Measurements from ENCODE around the gene ARAP3.
A peak's percentile ranks its signal among the peaks of the same experiment; 100 is the strongest.

The ARAP3 gene

DNA sequence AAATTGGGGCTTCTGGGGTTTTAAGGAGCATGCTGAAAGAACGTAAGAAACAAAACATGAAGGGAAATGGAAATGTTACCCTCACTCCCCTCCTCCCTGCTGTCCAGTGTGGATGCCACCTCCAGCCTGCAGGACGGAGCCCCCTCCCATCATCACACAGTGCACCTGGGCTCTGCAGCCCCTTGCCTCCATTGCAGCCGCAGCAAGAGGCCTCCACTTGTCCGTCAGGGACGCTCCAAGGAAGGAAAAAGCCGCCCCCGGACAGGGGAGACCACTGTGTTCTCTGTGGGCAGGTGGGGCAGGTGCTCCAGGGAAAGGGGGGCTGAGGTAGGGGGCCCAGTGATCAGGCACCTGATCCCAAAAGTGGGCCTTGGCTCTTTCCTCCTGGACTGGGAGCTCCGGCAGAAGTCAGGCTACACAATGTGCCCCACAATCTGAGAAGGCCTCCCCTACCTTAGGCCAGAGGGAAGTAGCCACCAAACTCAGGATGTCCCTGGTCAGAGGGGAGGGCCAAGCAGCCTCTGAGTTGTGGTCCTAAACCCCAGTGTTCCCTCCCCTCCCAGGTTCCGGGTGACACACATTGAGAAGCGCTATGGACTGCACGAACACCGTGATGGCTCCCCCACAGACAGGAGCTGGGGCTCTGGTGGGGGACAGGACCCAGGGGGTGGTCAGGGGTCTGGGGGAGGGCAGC is 42.5 kb downstream of the ARAP3 start:
- no peak for DNase-seq

DNA sequence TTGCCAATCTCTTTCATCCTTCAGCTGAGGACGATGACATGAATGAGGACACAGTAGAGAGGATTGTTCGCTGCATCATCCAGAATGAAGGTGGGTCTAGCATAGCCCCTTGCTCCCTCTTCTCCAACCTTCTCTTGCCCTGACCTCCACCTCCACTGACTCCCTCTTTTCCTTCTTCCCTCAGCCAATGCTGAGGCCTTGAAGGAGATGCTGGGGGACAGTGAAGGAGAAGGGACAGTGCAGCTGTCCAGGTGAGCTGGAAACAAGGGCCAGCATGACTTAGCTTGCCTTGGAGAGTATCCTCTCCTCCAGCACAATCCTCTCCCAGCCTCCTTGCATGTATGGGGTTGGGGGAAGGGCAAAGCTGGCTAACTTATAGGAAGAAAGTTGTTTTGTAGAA is 43.3 kb downstream of the ARAP3 start:
- DNase-seq: no peak

DNA sequence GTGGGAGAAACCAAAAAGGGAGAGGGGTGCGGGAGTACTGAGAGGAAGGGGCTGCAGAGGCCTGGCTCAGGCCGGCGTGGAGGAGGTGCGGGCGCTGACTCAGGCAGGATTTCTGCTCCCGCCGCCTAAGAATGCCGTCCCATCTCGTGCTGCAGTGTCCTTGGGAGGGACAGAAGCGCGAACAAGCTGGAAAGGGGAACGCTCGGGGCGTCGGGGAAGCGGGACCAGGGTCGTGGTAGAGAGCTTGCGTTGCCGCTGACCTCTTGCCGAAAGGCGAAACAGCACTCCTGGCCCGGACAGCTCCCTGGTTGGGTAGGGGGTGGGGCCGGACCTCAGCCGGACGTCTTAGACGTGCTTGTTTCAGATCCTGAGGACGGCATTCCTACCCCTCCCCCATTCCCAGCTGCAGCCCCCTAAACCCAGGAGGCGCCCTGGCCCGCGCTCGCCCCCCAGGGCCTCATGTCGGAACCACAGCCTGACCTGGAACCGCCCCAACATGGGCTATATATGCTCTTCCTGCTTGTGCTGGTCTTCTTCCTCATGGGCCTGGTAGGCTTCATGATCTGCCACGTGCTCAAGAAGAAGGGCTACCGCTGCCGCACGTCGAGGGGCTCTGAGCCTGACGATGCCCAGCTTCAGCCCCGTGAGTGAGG is 44.1 kb downstream of the ARAP3 start:
- DNase-seq: peak; percentile 77

DNA sequence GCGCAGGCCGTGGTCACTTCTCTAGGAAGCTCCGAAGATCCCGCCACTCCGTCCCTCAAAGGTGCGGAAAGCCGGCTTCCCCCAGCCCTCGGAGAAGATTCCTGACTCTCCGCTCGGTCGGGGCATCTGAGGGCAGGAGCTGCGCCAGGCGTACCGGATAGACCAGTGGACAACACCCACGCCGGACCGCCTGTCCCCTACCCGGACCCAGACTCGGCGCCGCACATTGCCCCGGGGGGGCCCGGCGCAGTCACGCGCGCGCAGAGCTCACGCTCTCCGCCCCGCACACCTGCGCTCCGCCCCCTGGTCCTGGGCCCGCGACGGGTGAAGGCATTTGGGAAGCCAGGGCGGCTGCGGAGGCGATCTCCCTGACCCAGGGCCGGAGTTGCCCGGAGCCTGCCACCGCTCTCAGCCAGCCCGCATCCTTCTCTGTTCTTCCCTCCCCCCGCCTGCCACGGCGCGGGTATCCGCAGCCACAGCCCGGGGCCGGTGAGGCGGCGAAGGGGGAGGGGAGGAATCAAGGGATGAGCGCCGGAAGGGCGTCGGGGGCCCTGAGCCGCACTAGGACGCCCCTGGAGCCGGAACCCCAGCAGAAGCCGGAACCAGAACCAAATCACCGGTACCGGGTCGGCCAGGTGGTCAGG is 44.8 kb downstream of the ARAP3 start:
- peak; percentile 63 for DNase-seq

DNA sequence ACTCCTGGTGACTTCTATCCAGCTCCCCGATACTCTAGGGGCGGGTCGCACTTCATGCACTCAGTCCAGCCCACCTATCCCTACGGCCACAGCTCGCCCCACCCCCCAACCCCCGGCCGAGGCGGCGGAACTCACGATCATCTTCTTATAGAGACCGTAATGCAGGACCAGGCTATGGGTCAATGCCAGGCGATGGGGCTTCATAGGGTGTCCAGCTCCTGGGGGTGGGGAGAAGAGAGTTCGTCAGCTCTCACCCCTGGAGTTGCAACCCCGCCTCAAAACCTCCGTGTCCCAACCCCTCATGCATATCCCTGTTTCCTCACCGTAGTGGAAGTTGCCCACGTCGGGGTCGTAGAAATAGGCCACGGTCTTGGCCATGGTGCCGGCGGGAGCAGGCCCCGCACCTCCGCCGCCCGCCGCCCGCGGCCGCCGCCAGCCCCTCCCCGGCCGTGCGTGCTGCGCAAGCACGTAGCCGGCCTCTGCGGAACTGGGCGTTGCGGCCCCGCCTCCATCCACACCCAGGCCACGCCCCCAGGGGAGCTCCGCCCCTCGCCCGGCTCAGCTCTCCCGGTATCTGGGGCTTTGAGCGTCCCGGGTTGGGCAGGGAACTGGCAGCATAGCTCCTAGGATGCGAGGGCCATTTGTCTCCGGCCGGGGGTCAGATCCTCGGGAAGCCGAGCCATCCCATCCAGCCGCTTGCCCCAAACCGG is 45.5 kb downstream of the ARAP3 start, which contains the start of the genes HDAC3 and RELL2:
HDAC3 (minus strand) TSS at position 437 of the 710 bp plus-strand sequence; CDS start at position 378, 59 bp downstream.
RELL2 (plus strand) TSS at position 585 of the 710 bp plus-strand sequence. CDS start 1,229 bp downstream, outside the sequence.
- DNase-seq: peak; percentile 97

DNA sequence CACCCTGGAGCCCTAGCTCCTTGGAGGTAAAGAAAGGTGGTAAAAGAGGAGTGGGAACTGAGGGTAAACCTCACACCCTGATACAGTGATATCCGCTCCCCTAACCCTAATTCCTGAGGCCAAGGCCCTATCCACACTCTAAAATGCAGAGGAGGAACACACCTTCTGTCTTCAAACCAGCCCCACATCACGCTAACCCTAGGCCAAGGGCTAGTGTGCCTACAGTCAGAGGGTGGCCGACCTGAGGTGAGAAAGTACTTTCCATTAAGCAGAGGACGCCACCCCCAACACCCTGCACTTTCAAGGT is 46.0 kb downstream of the ARAP3 start:
- DNase-seq: no peak

DNA sequence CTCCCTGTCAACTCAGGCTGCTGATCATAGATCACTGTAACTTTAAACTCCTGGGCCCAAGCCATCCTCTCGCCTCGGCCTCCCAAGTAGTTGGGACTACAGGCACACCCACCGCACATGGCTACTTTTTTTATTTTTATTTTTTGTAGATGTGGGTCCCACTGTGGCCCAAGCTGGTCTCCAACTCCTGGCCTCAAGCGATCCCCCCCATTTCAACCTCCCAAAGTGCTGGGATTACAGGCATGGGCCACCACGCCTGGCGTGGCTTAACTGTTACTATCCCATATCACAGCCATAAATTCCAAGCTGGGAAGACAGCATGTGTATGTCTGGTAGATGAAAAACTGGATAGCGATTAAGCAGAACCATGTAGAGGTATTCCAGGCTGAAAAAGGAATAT is 46.4 kb downstream of the ARAP3 start:
- no peak for DNase-seq

DNA sequence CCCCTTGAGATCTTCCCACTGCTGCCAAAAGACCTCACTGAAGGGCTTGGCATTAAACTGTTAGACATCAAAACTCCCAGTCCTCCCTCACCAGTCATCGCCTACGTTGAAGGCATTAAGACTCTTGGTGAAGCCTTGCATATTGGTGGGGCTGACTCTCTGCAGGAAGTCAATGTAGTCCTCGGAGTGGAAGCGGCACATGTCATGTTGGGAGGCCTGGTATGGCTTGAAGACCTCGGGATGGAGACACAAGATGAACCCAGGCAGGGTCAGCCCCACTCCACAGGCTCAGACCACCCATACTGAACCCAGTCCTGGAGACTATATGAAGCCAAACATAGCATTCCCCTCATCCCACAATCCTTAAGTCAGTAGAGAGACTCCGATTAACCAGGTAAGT is 47.3 kb downstream of the ARAP3 start:
- no peak for DNase-seq

DNA sequence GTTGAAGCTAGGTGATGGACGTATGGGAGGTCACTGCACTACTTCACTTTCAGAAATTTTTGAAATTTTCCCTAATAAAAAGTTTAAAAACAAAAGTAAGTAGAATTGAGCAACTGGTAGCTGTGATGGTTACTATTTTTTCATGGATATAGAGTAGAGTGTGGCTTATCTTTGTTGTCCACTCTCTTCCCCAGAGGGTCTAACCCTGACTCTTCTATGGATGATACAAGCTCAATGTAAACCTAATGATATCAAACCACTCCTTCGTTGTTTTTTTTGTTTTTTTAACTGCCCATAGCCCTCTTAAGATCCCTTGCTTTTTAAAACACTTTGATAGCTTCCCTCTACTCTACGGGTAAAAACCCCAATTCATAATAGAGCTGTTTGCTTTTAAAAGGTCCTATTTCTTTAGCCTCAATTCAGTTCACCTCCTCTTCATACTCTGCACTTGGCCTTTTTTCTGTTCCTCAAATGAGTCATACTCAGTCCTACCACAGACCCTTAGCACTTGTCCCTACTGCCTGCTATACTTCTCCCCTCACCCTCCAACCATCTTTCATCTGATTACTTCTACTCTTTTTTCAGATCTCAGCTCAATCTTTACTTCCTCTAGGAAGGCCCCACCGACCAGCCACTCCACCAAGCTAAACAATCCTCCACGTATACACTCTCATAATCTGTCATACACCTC is 48.0 kb downstream of the ARAP3 start:
- peak; percentile 45 for DNase-seq

DNA sequence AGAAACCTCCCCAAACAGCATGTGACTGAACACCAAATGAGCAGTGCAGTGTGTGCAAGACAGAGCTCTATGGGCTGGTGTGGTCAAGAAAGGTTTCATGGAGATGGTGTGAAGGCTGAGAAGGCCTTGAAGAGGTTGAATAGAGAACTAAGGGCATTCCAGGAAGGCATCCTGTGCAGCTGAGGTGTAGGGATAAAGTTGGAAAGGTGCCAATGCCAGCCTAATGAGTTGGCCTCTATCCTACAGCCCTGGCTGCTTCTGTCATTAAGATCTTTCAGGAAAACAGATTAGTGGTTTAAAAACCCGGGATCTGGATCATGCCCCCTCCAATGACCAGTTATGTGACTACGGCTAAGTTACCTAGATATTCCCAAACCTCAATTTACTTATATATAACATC is 49.4 kb downstream of the ARAP3 start:
- DNase-seq: no peak

DNA sequence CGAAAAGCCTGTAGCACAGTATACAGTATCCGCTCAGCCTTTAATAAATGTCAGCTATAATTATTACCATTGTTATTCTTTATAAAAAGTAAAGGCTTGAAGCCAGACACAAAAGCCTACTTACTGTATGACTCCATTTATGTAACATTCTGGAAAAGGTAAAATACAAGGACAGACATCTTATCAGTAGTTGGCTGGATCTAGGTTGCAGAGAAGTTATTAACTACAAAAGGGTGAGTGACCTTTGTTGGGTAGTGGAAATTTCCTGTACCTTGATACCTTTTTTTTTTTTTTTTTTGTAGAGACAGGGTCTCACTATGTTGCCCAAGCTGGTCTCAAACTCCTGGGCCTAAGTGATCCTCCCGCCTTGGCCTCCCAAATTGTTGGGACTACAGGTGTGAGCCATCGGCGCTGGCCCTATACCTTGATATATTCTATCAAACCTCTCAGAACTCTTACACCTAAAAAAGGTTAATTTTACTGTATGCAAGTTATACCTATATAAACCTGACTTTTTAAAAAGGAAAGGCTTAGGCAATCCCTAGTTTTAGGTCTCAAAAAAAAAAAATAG is 51.4 kb downstream of the ARAP3 start:
- DNase-seq: no peak

DNA sequence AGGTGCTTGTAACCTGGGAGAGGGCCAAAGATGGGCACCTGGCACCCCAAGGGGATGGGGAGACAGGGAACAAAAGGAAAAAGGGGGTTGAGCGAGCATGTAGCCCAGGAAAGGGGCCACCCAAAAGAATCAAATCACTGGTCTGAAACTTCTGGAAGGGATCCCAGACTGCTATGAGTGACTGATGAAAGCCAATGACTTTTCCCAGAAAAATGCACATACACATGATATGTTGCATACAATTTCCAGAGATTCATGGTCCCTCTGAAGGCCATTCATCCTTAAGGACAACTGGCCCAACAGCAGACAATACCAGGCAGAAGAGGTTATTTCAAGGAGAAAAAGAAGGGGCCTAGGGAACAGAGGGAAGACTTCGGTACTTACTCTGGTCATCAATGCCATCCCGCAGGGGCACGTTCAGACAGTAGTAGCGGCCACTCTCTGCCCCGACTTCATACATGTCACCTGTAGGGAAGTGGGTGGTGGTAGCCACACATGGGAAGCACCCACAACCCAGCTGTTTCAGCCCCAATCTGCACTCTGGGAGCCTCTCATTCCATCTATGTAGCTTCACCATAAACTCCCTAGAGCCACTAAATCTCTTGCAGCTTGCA is 53.7 kb downstream of the ARAP3 start:
- no peak for DNase-seq

DNA sequence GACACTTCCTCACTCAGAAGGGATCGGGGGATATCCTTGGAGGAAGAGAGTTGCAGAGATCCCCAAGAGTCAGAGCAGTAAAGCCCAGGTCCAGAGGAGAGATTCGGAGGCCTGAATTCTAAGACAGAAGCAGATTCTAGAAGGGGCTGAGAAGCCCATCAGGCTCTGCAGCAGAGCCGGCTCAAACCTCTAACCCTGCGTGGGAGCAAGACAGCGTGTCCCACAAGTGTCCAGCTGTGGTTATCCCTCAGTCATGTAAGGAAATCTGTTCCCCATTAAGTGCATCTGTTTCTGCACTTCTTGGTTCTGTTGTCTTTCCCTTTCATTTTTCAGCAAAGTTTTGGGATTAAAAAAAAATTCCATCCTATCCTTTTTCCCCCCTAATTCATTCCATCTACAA is 58.4 kb downstream of the ARAP3 start:
- no peak for DNase-seq

DNA sequence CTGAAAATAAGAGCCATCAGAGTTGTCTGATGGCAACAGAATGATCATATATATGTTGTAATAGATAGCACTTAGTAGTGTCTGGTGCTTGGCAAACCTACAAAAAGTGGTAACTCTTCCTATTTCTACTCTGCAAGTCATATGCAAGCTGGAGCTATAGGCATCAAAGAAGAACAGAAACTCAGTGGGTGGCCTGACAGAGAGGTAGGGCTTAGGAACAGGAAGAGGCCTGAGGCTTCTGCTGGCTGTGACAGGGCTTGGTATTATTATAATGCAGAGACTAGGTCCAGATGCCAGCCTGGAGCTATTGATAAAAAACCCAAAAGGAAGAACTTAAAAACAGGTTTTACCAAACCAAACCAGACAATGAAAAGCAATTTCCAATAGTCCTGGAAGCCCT is 58.8 kb downstream of the ARAP3 start:
- peak; percentile 64 for DNase-seq

DNA sequence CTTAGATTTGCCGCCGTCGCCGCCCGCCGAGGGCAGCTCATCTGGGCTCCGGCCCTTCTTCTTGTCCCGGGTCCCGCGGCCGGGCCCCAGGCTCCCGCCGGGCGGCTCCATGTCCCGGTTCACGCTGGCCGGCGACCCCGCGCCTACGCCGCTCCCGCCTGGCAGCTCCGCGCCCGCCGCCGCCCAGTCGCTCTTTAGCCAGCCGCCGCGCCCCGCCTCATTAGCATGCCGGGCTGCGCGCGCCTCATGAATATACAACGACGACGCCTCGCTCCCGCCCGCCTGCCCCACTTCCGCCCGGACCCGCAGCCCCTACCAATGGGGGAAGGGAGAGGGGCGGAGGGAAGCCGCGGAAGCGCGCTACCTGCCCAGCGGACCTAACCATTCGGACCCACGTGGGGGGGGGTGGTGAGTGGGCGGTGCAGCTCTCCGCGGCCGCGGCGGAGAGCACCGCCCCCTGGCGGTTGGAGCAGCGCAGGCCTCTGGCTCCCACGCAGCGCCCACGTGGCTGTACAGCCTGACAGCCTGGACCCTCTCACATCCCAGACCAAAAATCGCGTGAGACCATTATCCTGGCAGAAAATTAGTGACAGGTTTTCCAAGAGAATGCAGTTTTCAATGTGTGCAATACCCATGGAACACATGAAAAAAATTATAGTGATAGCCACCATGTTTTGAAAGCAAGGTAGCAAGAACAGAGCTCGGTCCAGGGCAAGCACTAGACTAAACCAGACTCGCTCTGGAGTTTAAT is 63.1 kb downstream of the ARAP3 start, which contains the start of gene DIAPH1:
DIAPH1 (minus strand) TSS at position 197 of the 751 bp plus-strand sequence; CDS start at position 111, 86 bp downstream.
- DNase-seq: peak; percentile 99

DNA sequence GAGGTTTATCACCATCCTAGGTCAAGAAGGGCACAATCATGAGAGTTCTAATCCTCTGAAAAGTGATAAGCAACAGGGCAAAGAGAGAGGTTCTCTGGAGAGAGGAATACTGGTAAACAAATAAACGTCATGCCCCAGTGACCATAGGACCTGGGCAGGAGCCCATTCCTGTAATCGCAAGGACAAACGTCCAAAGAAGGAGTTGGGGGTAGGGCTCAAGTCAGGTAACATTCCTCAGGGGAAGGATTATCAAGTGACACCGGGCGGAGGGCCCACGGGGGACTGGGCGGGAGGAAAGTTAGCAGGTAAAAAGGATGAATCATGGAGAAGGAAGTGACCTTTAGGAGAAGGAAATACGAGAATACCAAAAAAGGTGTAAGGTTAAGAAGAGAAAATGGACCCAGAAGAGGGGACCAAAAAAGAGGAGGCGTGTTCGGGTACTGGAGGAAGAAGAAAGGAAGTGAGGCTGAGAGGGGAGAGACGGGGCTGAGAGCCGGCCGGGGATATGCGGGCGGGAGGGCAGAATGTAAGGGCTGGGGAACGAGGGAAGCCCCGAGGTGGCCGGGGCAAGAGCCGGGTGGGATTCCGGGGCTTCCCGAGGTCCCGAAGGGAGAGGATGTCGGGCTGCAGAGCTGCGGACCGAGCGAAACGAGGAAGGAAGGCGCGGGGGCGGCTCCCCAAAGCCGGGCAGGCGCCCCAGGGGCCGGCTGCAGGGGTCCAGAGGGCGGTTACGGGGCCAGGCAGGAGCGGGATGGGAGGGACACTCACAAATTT is 63.8 kb downstream of the ARAP3 start:
- DNase-seq: peak; percentile 74

DNA sequence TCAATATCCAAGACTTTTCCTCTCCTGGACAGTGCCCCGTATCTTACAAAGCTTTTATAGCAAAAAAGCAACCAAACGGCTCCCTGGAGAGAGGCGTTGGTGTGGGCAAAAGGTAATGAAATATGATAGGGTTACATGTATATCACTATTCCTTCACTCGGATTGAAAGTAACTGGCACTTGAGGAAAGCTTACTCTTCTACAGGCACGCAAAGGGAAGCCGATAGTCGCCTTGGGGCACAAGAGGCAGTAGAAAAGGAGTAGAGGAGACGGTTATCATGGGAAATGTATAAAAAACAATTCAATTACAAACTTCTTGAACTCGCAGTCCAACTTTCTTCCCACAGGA is 64.4 kb downstream of the ARAP3 start:
- no peak for DNase-seq

DNA sequence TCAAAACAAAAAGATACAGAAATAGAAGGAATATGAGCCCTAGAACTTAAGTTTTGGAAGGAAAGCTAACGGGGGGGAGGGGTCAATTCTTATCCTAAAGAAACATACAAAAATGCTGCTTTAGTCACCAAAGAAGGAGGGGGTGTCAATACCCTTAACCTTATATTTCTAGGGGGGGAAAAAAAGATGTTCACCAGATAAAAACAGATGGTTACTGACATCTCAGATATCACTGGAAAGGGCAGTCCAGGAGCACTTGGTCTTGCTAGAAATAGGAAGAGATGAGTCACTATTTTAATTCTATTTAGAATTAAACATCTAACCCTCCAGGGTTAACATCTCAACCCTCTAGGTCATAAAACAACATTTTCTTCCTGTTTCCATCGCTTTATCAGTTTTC is 64.9 kb downstream of the ARAP3 start:
- DNase-seq: no peak

DNA sequence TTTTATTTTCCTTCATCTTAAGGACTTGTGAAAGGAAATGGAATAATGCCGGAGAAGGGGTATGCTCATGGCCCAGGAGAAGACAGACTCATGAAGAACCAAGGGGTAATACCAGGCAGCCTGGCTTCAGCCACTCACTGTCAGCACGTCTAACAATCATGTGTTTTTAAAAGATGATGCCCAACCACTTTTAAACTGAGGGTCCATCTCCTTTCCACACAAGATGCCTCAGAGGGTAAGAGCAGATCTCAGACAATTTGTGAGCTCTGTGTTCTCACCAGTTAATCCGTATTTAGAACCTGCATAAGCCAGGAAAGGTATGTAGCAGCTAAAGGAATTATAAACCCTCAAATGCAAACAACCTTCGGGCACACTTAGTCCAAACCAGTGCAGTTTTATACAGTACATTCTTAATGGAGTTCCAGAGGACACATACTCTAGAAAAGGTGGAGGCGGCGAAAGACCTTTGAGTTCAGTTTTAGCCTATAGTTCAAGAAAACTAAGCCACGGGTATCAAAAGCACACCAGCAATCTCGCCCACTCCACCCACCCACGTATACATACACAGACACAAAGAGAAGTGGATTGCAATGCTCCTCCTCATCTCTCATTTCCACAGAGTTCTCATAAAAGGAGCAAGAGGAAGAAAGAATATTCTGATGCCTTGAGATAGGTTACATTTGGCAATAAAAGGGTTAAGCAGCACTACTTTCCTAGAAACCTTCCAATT is 65.9 kb downstream of the ARAP3 start:
- no peak for DNase-seq

DNA sequence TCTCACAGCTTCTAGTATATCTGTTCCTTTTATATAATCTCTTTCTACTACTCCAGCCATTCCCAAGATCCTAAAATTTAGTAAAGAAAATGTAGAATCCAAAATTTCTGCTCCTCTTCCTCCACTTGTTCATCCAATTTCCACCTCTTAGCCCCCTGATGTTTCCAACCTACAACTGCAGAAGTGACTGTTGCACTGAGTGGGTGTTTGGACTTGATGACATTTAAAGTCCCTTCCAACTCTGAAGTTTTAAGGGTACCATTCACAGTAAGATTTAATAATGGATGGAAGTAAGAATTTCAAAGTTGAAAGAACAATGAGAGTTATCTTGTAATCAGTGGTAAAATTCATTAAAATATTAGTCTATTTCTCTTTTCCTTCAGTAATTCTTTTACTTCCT is 68.7 kb downstream of the ARAP3 start:
- DNase-seq: no peak

Measured in activated CD4-positive, alpha-beta T cell treated with anti-CD3 and anti-CD28 coated beads, Interleukin-2, Interleukin-6, amounts not matched to agents 100 ng/mL and 50 ng/mL, durations not matched to agents 16 hours and 8 hours (primary cell).